KG1 (cell line): ENCODE results near the gene SPG11.
"Not testable (repeated sequence)": the region's sequence is repeated elsewhere in the genome, so short reads cannot be mapped to it uniquely, and the experiment has no call there.

Experiments used
- DNase-seq: peaks from one replicate; lab custom pipeline; 2025; lab: John Stamatoyannopoulos, UW

Gene SPG11

DNA sequence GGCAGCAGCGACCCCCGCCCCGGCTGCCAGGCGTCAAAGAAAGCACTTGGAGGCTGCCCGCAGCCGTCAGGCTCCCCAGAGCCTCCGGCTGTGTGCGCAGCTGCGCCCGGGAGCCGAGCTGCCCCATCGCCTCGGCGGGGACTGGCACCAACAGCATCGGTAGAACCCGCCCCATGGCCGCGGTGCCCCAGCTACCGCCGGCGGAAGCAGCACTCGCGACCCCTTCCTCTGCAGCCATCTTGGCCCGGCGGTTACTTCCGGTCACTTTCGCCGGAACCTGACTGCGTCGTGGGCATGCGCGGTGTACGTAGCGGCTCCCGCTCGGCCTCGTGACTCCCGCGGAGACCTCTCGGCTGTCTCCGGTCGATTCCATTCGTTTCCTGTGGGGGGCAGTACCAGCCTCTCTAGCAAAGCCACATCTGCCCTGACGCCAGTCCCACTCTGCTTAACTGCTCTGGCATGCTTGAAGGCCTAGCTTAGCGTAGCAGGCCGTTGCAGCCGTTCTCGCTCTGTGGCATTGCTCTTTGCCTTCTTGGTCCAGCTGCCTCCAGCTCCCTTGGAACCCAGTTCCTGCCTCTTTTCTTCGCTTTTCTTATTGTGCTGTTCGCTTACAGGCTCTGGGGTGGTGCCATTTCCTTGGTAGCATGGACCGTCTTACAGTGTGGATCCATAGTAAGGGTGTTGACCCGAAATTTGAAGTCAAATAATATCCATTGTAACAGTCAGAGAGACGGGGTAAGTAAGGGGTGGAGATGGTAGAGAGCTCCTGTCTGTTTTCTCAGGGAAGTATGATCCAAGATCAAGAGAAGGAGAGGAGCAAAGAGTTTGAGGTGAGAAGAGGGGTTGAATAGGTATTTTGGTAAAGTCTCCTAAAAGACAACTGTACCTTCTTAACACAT lies at the start of gene SPG11:
Gene SPG11, minus strand, starts transcription at position 253 of the 899 bp plus-strand sequence. Its CDS starts 15 bp downstream, at position 238.
- DNase-seq = peak; percentile 95

- DNase-seq = peak; percentile 52
Observed at GRCh38 chr15:44712346-44713005, 49.0 kb upstream of the SPG11 start.

DNA sequence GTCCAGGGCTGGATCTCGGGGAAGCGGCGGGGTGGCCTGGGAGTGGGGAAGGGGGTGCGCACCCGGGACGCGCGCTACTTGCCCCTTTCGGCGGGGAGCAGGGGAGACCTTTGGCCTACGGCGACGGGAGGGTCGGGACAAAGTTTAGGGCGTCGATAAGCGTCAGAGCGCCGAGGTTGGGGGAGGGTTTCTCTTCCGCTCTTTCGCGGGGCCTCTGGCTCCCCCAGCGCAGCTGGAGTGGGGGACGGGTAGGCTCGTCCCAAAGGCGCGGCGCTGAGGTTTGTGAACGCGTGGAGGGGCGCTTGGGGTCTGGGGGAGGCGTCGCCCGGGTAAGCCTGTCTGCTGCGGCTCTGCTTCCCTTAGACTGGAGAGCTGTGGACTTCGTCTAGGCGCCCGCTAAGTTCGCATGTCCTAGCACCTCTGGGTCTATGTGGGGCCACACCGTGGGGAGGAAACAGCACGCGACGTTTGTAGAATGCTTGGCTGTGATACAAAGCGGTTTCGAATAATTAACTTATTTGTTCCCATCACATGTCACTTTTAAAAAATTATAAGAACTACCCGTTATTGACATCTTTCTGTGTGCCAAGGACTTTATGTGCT lies 48.4 kb upstream of the SPG11 start:
- DNase-seq = no peak

GRCh38 chr15:44711096-44711742 lies 47.8 kb upstream of the SPG11 start, which contains the start of the genes B2M and PATL2:
Gene B2M, plus strand, starts transcription at chr15:44711517. Its CDS starts 30 bp downstream, at chr15:44711547.
Gene PATL2, minus strand, starts transcription at chr15:44711323. Its CDS starts 34,833 bp downstream, at chr15:44676490.
- DNase-seq = peak; percentile 95

- DNase-seq = peak; percentile 76
Observed at GRCh38 chr15:44710236-44711095, 47.0 kb upstream of the SPG11 start.

DNA sequence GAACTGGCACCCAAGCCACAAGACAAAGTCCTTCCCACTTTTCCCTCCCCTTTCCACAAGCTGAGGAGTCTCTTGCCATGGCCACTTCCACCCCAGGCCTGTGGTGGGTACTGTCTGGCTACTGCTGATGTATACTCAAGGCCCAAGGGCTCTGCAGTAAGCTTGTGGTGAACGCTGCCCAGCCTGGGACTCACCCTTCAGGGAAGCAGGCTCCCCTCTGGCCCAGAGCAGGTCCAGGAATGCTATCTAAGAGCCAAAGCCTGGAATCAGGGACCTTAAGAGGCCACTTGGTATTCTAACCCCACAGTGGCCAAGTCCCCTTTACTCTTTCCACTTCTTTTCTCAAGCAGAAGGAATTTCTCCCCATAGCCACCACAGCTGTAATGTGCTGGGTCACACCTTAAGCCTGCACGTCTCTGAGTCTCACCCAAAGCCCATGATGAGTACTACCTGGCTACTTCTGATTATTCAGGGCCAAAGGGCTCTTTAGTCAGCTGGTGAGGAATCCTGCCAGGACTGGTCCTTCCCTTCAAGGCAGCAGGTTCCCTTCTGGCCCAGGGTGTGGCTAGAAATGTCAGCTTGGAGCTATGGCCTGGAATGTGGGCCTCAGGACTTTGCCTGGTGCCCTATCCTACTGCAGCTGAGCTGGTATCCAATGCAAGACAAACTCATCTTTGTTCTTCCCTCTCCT lies 43.6 kb upstream of the SPG11 start:
- DNase-seq = no peak

DNA sequence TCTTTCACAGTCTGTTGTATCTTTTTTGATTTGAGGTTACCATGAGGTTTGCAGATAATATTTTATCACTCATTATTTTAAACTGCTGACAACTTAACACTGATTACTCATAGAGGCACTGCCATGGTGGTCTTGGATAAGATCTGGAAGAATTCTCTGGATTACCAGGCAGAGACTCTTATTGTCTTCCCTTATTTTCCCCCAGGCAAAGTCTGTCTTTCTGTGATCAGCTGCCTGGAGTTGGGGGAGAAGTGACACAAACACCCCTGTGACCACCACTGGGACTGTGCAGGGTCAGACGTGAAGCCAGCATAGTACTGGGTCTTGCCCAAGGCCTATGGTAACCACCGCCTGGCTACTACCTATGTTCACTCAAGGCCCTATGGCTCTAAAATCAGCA lies 42.9 kb upstream of the SPG11 start:
- no peak for DNase-seq

- no peak for DNase-seq
Observed at GRCh38 chr15:44705986-44706385, 42.5 kb upstream of the SPG11 start.

- not testable (repeated sequence) for DNase-seq
Observed at GRCh38 chr15:44700676-44701075, 37.2 kb upstream of the SPG11 start.

GRCh38 chr15:44698641-44699040 lies 35.2 kb upstream of the SPG11 start:
- DNase-seq = no peak

DNA sequence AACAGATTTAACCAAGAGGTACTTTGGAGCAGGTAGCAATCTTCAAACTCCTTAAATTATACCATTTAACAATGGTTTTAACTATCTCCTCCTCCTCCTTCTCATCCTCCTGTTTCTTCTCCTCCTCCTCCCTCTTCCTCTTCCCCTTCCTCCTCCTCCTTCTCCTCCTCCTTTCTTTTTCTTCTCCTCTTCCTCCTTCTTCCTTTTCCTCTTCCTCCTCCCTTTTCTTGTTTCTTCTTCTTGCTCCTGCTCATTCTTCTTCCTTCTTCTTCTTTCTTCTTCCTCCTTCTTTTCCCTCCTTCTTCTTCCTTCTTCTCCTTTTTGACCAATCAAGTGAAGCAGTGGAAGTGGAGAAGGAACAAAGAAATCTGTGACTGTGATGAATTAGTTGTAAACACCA lies 33.6 kb upstream of the SPG11 start:
- DNase-seq = no peak

DNA sequence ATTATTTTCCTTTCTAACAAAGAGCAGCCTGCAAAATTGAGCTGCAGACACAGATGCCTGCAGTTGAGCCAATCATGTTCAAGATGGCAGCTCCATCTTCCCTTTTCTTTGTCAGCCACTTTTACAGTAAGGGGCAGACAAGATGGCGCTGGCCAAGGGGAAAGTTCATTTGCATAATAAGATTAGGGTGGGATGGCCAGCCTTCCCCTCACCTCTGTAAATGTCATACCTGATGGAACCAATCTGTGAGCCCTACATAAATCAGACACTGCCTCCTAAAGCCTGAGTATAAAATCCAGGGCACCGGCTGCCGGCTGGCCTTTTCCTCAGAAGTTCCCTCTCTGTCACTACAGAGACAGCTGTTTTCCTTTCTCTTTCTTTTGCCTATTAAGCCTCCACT lies 31.8 kb upstream of the SPG11 start:
- DNase-seq = no peak

- no peak for DNase-seq
Observed at GRCh38 chr15:44694416-44694815, 31.0 kb upstream of the SPG11 start.

GRCh38 chr15:44692659-44693058 lies 29.2 kb upstream of the SPG11 start:
- no peak for DNase-seq

GRCh38 chr15:44690245-44690644 lies 26.8 kb upstream of the SPG11 start:
- DNase-seq = not testable (repeated sequence)

- not testable (repeated sequence) for DNase-seq
Observed at GRCh38 chr15:44689318-44689717, 25.9 kb upstream of the SPG11 start.

DNA sequence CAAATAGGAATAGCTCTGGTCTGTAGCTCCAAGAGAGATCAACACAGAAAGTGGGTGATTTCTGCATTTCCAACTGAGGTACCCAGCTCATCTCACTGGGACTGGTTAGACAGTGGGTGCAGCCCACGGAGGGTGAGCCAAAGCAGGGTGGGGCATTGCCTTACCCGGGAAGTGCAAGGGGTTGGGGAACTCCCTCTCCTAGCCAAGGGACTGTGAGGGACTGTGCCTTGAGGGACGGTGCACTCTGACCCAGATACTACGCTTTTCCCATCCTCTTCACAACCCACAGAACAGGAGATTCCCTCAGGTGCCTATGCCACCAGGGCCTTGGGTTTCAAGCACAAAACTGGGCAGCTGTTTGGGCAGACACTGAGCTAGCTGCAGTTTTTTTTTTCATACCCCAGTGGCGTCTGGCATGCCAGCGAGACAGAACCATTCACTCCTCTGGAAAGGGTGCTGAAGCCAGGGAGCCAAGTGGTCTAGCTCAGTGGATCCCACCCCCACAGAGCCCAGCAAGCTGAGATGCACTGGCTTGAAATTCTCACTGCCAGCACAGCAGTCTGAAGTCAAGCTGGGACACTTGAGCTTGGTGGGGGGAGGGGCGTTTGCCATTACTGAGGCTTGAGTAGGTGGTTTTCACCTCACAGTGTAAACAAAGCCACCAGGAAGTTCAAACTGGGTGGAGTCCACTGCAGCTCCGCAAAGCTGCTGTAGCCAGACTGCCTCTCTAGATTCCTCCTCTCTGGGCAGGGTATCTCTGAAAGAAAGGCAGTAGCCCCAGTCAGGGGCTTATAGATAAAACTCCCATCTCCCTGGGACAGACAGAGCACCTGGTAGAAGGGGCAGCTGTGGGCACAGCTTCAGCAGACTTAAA lies 19.6 kb upstream of the SPG11 start:
- not testable (repeated sequence) for DNase-seq

- no peak for DNase-seq
Observed at GRCh38 chr15:44682211-44682610, 18.7 kb upstream of the SPG11 start.

GRCh38 chr15:44676676-44677075 lies 13.2 kb upstream of the SPG11 start:
- DNase-seq = no peak
